Natural killer cell (primary cell): Measurements from ENCODE around the gene IFI30. TPM values are rescaled to one million over a fixed set of nuclear protein-coding genes. Genes with fewer than 3 reads are reported as not detected.
A peak's percentile ranks its signal among the peaks of the same experiment; 100 is the strongest.

Source experiments
- ATAC-seq, 3 donors: fragments of 150-1000 bp in 2 of 3; fragments of 200-7000 bp in 1 of 3; cut with Tn5 transposase; 1 replicate in 1 of 3; 2 replicates in 2 of 3; pipeline ENCODE4 v1.10.0; 2021; ENCODE audit warnings: mild to moderate bottlenecking in 2 of 3, moderate library complexity in 2 of 3
- DNase-seq, 2 donors: peaks; one replicate each; pipeline versions ENCODE4 v3.0.0 to v3.0.0-alpha.2; 2013 to 2021; ENCODE audit warnings: mixed read lengths in 1 of 2
- H3K27ac ChIP-seq: one replicate; pipeline ENCODE4 v1.5.1; 2013; ENCODE audit warnings: mild to moderate bottlenecking, low read length
- H3K27me3 ChIP-seq: one replicate; pipeline ENCODE4 v1.6.1; 2013; ENCODE audit warnings: low read length; ENCODE audit not compliant: control insufficient read depth, insufficient read depth
- H3K36me3 ChIP-seq: one replicate; pipeline ENCODE4 v1.6.1; 2013; ENCODE audit warnings: low read length; ENCODE audit not compliant: control insufficient read depth, insufficient read depth
- H3K4me1 ChIP-seq: one replicate; pipeline ENCODE4 v1.6.1; 2013; ENCODE audit warnings: low read length; ENCODE audit not compliant: control insufficient read depth, insufficient read depth
- H3K4me3 ChIP-seq: one replicate; pipeline ENCODE4 v1.5.1; 2013; ENCODE audit warnings: low read length
- H3K9me3 ChIP-seq: one replicate; pipeline ENCODE4 v1.6.1; 2013; ENCODE audit warnings: low read length; ENCODE audit not compliant: control insufficient read depth, insufficient read depth
- H3K27ac Mint-ChIP-seq, 2 donors: one replicate each; pipeline ENCODE4 v1.8.0; 2022; ENCODE audit warnings: mild to moderate bottlenecking in 2 of 2, mixed read lengths in 2 of 2, moderate library complexity in 1 of 2
- H3K27me3 Mint-ChIP-seq, 2 donors: one replicate each; pipeline ENCODE4 v1.8.0; 2022; ENCODE audit warnings: low read depth in 2 of 2, mixed read lengths in 2 of 2
- H3K36me3 Mint-ChIP-seq: one replicate; pipeline ENCODE4 v1.8.0; 2022; ENCODE audit warnings: mixed read lengths
- H3K4me1 Mint-ChIP-seq, 2 donors: one replicate each; pipeline ENCODE4 v1.8.0; 2022; ENCODE audit warnings: mixed read lengths in 2 of 2
- H3K4me3 Mint-ChIP-seq: one replicate; pipeline ENCODE4 v1.8.0; 2022; ENCODE audit warnings: mild to moderate bottlenecking, moderate library complexity, mixed read lengths
- H3K9me3 Mint-ChIP-seq, 2 donors: one replicate each; pipeline ENCODE4 v1.8.0; 2022; ENCODE audit warnings: mixed read lengths in 2 of 2
- CTCF ChIP-seq: fragments of 200-600 bp; IDR thresholded peaks from one replicate; pipeline ENCODE4 v1.8.0; 2022; ENCODE audit warnings: antibody characterized with exemption
- WGBS: methylation state at CpG from one replicate; pipeline ENCODE4 v1.1.7; 2013; ENCODE audit warnings: missing lambda C conversion rate; ENCODE audit not compliant: insufficient coverage; 5-methylcytosine and 5-hydroxymethylcytosine counted together
- intact Hi-C: fragments of 100-400 bp; cut with micrococcal nuclease; formaldehyde crosslinking; loops from one replicate; pipeline ENCODE4 v1.14.2; 2022
- total RNA-seq, 4 donors: library from RNA; stranded (reverse); fragments of 120-200 nt in 1 of 4; gene quantifications; one replicate each; pipeline versions ENCODE4 v1.2.3 to v1.2.4, GENCODE V29; 2013 to 2022

Gene IFI30
- total RNA-seq, 3 donors from 2014 or later (not counting 1 experiment from before 2014, with no cell fraction given), result 38.2 to 109 (median 89.5) TPM

GRCh38 chr19:18147396-18147795 is 26.2 kb upstream of the IFI30 start:
- H3K4me1 Mint-ChIP-seq, result peaks cover 34 to 66% of the 10 kb centered on the region in 2 donors
- DNase-seq, result no peak
- H3K9me3 Mint-ChIP-seq, result no peaks in the 10 kb centered on the region
- Histone ChIP-seq H3K36me3 (peaks cover 57% of the 10 kb centered on the region), H3K4me1 (peaks cover 51% of the 10 kb centered on the region), H3K27ac (no peak overlapping the region), H3K4me3 (no peak overlapping the region), H3K27me3 (no peaks in the 10 kb centered on the region), H3K9me3 (no peaks in the 10 kb centered on the region)
- no peaks in the 10 kb centered on the region for H3K27me3 Mint-ChIP-seq
- no peak for ATAC-seq
- no peak for TF ChIP-seq CTCF
- H3K4me3 Mint-ChIP-seq, result no peak overlapping the region
- intact Hi-C loops, result no loop called here
- peak overlapping the region in 1 of 2 donors; percentile 64 for H3K27ac Mint-ChIP-seq
- H3K36me3 Mint-ChIP-seq, result peaks cover 8% of the 10 kb centered on the region
- WGBS, result 93% methylated on average over 13 of the region's 13 CpGs

GRCh38 chr19:18149596-18149975 is 24.0 kb upstream of the IFI30 start:
- H3K9me3 ChIP-seq, result no peaks in the 10 kb centered on the region
- Mint-ChIP-seq H3K9me3 (no peaks in the 10 kb centered on the region), H3K36me3 (peaks cover 8% of the 10 kb centered on the region), H3K4me1 (peaks cover 47 to 73% of the 10 kb centered on the region in 2 donors), H3K27ac (peak overlapping the region; percentile 80 to 84), H3K27me3 (peaks cover 0 to 2% of the 10 kb centered on the region in 2 donors), H3K4me3 (peak overlapping the region; percentile 79)
- peaks cover 35% of the 10 kb centered on the region for H3K36me3 ChIP-seq
- intact Hi-C loops, result no loop called here
- ATAC-seq (no peak), DNase-seq (no peak)
- H3K4me1 ChIP-seq, result peaks cover 65% of the 10 kb centered on the region
- 51% methylated on average over 16 of the region's 16 CpGs for WGBS
- peak overlapping the region; percentile 12 for H3K4me3 ChIP-seq
- no peak for TF ChIP-seq CTCF
- no peaks in the 10 kb centered on the region for H3K27me3 ChIP-seq
- H3K27ac ChIP-seq, result peak overlapping the region; percentile 36

GRCh38 chr19:18150776-18151624 is 22.6 kb upstream of the IFI30 start:
- H3K27ac Mint-ChIP-seq, result peak overlapping the region; percentile 89 to 97
- WGBS, result 92% methylated on average over 18 of the region's 18 CpGs
- intact Hi-C loops, result no loop called here
- DNase-seq, result peak in 1 of 2 donors; percentile 14
- H3K9me3 Mint-ChIP-seq, result no peaks in the 10 kb centered on the region
- Histone ChIP-seq H3K4me3 (no peak overlapping the region), H3K4me1 (peaks cover 65% of the 10 kb centered on the region), H3K27ac (peak overlapping the region; percentile 91), H3K27me3 (no peaks in the 10 kb centered on the region), H3K9me3 (no peaks in the 10 kb centered on the region), H3K36me3 (peaks cover 21% of the 10 kb centered on the region)
- ATAC-seq, result no peak
- peaks cover 47 to 73% of the 10 kb centered on the region in 2 donors for H3K4me1 Mint-ChIP-seq
- H3K36me3 Mint-ChIP-seq, result peaks cover 8% of the 10 kb centered on the region
- H3K4me3 Mint-ChIP-seq, result peak overlapping the region; percentile 95
- no peak for TF ChIP-seq CTCF
- H3K27me3 Mint-ChIP-seq, result peaks cover 0 to 2% of the 10 kb centered on the region in 2 donors
